ENCODE data around the gene RASAL3.

Gene RASAL3

DNA sequence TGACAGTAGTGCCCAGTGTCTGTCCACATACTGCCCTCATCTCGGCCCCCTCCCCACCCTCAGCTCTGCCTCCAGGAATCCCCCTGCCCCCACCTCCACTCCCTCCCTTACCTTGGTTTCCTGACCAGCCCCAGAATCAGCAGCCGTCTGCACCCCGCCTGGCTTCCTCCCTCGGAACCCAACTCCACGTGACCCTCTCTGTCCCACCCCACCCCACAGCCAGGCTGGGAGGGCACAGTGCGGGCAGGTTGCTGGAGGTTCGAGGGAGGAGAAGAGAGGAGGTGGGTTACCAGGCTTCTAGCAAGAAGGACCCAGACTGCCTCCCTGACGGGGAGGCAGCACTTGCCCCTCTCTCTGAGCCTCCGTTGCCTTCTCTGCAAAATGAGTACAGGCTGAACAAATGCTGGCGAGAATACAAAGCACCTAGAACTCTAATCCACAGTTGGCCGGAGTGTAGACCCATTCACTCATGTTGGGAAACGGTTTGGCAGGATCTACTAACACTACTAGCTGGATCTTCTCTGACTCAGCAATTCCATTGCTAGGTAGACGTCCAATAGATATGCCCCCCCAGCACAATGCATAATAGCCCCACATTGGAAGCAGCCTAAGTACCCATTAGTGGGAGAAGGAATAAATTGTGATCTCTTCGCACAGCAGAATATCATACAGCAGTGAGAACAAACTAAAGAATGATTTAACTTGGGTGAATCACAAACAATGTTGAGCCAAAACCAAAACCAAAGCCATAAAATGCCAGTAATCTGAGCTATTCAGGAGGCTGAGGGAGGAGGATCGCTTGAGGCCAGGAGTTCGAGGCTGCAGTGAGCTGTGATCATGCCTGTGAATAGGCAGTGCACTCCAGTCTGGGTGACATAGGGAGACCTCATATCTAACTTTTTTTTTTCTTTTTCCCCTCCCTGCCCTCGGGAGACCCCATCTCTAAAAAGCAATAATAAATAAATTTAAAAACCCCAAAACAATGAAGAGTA is at the start of gene RASAL3:
TSS of gene RASAL3 (minus strand) at position 151 of the 992 bp plus-strand sequence. CDS start 186 bp downstream, outside the sequence.
- DNase-seq (ENCODE audit: low spot score) = no peak
- H3K4me1 ChIP-seq (ENCODE audit: insufficient read depth, poor library complexity, severe bottlenecking) = no peaks in the 10 kb centered on the region
- H3K9me3 ChIP-seq (ENCODE audit: severe bottlenecking) = no peaks in the 10 kb centered on the region
- no peak within 1 kb of the TSS for H3K4me3 ChIP-seq (ENCODE audit: severe bottlenecking)
- ATAC-seq (ENCODE audit: low read depth) = no peak
- no peaks in the 10 kb centered on the region for H3K36me3 ChIP-seq (ENCODE audit: low read depth)
- peaks cover 13% of the 10 kb centered on the region for H3K27me3 ChIP-seq (ENCODE audit: insufficient read depth, poor library complexity, severe bottlenecking)
- TF ChIP-seq, protein P1, sequence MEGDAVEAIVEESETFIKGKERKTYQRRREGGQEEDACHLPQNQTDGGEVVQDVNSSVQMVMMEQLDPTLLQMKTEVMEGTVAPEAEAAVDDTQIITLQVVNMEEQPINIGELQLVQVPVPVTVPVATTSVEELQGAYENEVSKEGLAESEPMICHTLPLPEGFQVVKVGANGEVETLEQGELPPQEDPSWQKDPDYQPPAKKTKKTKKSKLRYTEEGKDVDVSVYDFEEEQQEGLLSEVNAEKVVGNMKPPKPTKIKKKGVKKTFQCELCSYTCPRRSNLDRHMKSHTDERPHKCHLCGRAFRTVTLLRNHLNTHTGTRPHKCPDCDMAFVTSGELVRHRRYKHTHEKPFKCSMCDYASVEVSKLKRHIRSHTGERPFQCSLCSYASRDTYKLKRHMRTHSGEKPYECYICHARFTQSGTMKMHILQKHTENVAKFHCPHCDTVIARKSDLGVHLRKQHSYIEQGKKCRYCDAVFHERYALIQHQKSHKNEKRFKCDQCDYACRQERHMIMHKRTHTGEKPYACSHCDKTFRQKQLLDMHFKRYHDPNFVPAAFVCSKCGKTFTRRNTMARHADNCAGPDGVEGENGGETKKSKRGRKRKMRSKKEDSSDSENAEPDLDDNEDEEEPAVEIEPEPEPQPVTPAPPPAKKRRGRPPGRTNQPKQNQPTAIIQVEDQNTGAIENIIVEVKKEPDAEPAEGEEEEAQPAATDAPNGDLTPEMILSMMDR (IDR thresholded peaks at IDR 0.05; ENCODE audit: poor library complexity, severe bottlenecking) = no peak
- H3K27ac ChIP-seq (ENCODE audit: poor library complexity, severe bottlenecking) = no peak within 1 kb of the TSS

- Histone ChIP-seq H3K27ac (ENCODE audit: poor library complexity, severe bottlenecking) (no peak overlapping the region), H3K36me3 (ENCODE audit: low read depth) (no peaks in the 10 kb centered on the region), H3K4me3 (ENCODE audit: severe bottlenecking) (no peak overlapping the region), H3K9me3 (ENCODE audit: severe bottlenecking) (peaks cover 4% of the 10 kb centered on the region), H3K27me3 (ENCODE audit: insufficient read depth, poor library complexity, severe bottlenecking) (peaks cover 26% of the 10 kb centered on the region), H3K4me1 (ENCODE audit: insufficient read depth, poor library complexity, severe bottlenecking) (no peaks in the 10 kb centered on the region)
- TF ChIP-seq, protein P1 (IDR thresholded peaks at IDR 0.05; ENCODE audit: poor library complexity, severe bottlenecking) = no peak
- ATAC-seq (ENCODE audit: low read depth) = no peak
- DNase-seq (ENCODE audit: low spot score) = no peak
Measured at GRCh38 chr19:15511671-15512424, 47.5 kb upstream of the RASAL3 start.

- Histone ChIP-seq H3K4me3 (ENCODE audit: severe bottlenecking) (no peak within 1 kb of the TSS), H3K9me3 (ENCODE audit: severe bottlenecking) (no peaks in the 10 kb centered on the region), H3K4me1 (ENCODE audit: insufficient read depth, poor library complexity, severe bottlenecking) (no peaks in the 10 kb centered on the region), H3K27ac (ENCODE audit: poor library complexity, severe bottlenecking) (no peak within 1 kb of the TSS), H3K27me3 (ENCODE audit: insufficient read depth, poor library complexity, severe bottlenecking) (peaks cover 26% of the 10 kb centered on the region), H3K36me3 (ENCODE audit: low read depth) (no peaks in the 10 kb centered on the region)
- no peak for DNase-seq (ENCODE audit: low spot score)
- ATAC-seq (ENCODE audit: low read depth) = no peak
- TF ChIP-seq, protein P1 (IDR thresholded peaks at IDR 0.05; ENCODE audit: poor library complexity, severe bottlenecking) = no peak
Measured at GRCh38 chr19:15508035-15508710, 43.8 kb upstream of the RASAL3 start, which contains the start of gene CYP4F22. TSS of gene CYP4F22 (plus strand) at chr19:15508525. CDS start at chr19:15525337, 16,812 bp downstream.

DNA sequence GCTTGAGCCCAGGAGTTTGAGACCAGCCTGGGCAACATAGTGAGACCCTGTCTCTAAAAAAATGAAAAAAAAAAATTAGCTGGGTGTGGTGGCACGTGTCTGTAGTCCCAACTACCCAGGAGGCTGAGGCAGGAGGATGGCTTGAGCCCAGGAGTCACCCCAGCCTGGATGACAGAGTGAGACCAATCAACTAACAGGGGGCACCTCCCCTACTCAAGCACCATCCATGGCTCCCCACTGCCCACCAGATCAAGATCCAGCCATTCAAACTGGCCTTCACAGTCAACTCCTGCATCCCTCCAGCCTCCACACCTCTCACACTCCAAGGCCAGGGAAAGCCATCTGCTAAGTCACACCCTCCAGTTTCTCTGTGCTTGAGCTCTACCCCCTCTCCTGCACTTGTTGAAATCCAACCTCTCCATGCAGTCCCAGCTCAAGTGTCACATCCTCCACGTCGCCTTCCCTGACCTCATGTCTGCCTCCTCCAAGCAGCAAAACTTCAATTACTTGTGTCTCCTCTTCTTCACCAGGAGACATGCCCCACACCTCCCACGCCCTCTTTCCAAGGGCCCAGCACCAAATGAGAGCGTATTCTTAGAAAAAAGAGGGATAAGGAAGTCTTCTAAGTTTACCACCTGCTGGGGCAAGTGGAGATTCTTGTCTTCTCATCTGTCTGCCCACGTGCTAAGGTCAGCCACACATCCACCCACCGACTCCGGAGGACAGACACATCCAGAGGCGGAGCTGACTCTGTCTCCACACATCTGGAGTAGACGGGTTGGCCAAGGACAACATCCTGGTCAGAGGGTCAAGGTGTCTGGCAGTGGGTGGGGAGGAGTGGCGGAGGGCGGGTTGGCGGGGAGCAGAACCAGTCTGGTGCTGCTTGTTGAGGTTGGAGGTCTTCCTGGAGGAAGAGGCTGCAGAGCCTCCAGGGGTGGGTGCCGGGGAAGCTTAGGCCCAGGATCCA is 43.0 kb upstream of the RASAL3 start:
- ATAC-seq (ENCODE audit: low read depth) (no peak), DNase-seq (ENCODE audit: low spot score) (no peak)
- Histone ChIP-seq H3K4me1 (ENCODE audit: insufficient read depth, poor library complexity, severe bottlenecking) (no peaks in the 10 kb centered on the region), H3K4me3 (ENCODE audit: severe bottlenecking) (no peak overlapping the region), H3K9me3 (ENCODE audit: severe bottlenecking) (no peaks in the 10 kb centered on the region), H3K36me3 (ENCODE audit: low read depth) (no peaks in the 10 kb centered on the region), H3K27ac (ENCODE audit: poor library complexity, severe bottlenecking) (no peak overlapping the region), H3K27me3 (ENCODE audit: insufficient read depth, poor library complexity, severe bottlenecking) (peaks cover 26% of the 10 kb centered on the region)
- TF ChIP-seq, protein P1 (IDR thresholded peaks at IDR 0.05; ENCODE audit: poor library complexity, severe bottlenecking) = no peak

Data from RWPE2 (cell line).